ENCODE results near the gene FBXO31.

The FBXO31 gene

GRCh38 chr16:87324411-87325275, 58.9 kb downstream of the FBXO31 start:
- peak; percentile 11 for DNase-seq

- no peak for DNase-seq
Measured at GRCh38 chr16:87323727-87324410, 59.7 kb downstream of the FBXO31 start.

- DNase-seq: no peak
Measured at GRCh38 chr16:87322833-87323726, 60.5 kb downstream of the FBXO31 start.

GRCh38 chr16:87322360-87322759, 61.2 kb downstream of the FBXO31 start:
- DNase-seq: no peak

GRCh38 chr16:87321336-87322107, 62.1 kb downstream of the FBXO31 start:
- DNase-seq: no peak

- no peak for DNase-seq
Measured at GRCh38 chr16:87320510-87321227, 62.9 kb downstream of the FBXO31 start.

- no peak for DNase-seq
Measured at GRCh38 chr16:87319997-87320491, 63.5 kb downstream of the FBXO31 start.

- DNase-seq: no peak
Measured at GRCh38 chr16:87319011-87319410, 64.6 kb downstream of the FBXO31 start.

GRCh38 chr16:87317750-87318644, 65.6 kb downstream of the FBXO31 start:
- DNase-seq: peak; percentile 39

- peak; percentile 92 for DNase-seq
Measured at GRCh38 chr16:87316923-87317749, 66.4 kb downstream of the FBXO31 start, which contains the start of gene C16orf95. Gene C16orf95 (minus strand): TSS chr16:87317392. CDS start chr16:87317242, 150 bp downstream.

- DNase-seq: no peak
Measured at GRCh38 chr16:87316450-87316922, 67.1 kb downstream of the FBXO31 start.

GRCh38 chr16:87314990-87315420, 68.6 kb downstream of the FBXO31 start:
- no peak for DNase-seq

- no peak for DNase-seq
Measured at GRCh38 chr16:87312008-87312407, 71.6 kb downstream of the FBXO31 start.

GRCh38 chr16:87311387-87311786, 72.2 kb downstream of the FBXO31 start:
- no peak for DNase-seq

GRCh38 chr16:87310610-87311009, 73.0 kb downstream of the FBXO31 start:
- no peak for DNase-seq

GRCh38 chr16:87309620-87310525, 73.7 kb downstream of the FBXO31 start:
- no peak for DNase-seq

- no peak for DNase-seq
Measured at GRCh38 chr16:87308826-87309225, 74.8 kb downstream of the FBXO31 start.

- DNase-seq: no peak
Measured at GRCh38 chr16:87306516-87306915, 77.1 kb downstream of the FBXO31 start.
